ENCODE measurements around the gene ALX4.

Gene ALX4

DNA sequence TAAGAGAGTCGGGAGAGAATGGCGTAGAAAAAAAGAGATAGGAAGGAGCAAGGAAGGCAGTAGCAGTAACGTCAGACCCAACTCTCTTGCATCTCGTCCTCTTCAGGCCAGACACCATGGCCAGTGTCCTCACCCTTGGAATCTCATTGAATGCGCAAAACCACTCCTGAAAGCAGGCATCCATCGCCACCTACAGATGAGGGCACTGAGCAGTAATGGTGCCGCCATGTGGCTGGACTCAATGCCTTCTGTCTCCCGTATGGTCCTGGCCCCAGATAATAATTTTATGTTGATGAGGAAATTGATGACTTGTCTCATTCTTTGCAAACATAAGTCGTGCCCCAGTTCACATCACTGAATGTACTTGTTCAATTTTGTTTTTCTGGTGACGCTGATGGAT lies 17.8 kb upstream of the ALX4 start:
- H3K27me3 Mint-ChIP-seq, result peaks cover 67% of the 10 kb centered on the region
- no peak overlapping the region for H3K4me3 Mint-ChIP-seq
- no peaks in the 10 kb centered on the region for H3K4me1 Mint-ChIP-seq (ENCODE audit: low read depth)
- H3K9me3 Mint-ChIP-seq, result no peaks in the 10 kb centered on the region
- no peaks in the 10 kb centered on the region for H3K36me3 Mint-ChIP-seq (ENCODE audit: low read depth)
- no peak overlapping the region for H3K27ac Mint-ChIP-seq

DNA sequence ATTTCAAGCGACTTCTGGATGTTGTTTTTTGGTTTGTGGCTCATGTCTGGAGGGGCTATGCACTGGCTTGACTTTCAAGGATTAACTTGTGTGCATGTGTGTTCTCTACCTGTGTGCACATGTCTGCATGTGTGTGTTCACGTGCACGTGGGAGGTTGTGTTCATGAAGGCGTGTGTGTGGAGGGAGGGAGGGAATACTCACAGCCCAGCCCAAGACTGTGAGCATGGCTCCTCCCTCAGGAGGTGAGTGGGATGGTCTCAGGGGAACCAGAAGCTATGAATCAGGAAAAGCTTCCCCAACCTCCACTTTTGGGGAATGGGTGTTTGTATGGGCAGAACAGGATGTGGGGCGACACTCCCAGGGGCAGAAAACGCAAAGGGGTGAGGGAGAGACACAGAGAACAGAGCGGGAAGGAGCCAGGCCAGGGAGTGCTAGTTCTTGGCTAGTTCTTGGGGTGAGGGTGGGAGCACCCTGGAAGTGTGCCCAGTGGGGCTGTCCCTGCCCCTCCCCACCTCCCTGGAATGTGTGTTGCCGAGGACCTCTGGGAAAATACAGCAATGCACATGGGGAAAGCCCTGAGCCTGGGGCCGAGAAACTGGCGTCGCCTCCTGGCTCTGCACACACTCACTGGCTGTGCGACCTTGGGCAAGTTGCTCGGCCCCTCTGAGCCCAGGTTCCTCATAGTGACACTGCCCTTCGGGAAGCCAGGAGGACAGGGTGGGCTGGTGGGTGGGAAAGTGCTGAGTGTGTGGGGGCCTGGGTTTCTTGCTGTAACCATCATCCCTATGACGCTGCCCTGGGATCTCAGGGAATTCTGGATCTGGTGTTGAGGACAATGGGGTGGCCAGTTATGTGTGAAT lies 16.9 kb upstream of the ALX4 start:
- Mint-ChIP-seq H3K4me1 (ENCODE audit: low read depth) (no peaks in the 10 kb centered on the region), H3K4me3 (no peak overlapping the region), H3K36me3 (ENCODE audit: low read depth) (no peaks in the 10 kb centered on the region), H3K27me3 (peaks cover 74% of the 10 kb centered on the region), H3K27ac (no peak overlapping the region), H3K9me3 (no peaks in the 10 kb centered on the region)

DNA sequence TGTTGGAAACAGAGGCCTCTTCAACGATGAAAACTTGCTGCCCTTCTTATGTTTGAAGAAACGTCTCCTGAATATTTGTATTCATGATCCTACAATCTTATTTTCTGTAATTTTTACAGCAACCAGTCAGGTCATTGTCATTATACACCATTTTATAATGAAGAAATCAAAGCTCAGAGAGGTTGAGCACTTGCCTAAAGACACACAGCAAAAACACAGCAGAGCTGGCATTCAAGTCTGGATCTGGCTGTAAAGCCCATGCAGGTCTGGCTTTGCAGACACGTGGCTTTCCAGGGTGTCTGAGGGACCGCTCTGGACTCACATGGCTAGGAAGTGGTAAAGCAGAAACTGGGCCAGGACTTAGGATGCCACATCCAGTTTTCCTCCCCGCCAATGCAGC lies 15.8 kb upstream of the ALX4 start:
- Mint-ChIP-seq H3K27me3 (peaks cover 82% of the 10 kb centered on the region), H3K4me3 (no peak overlapping the region), H3K4me1 (ENCODE audit: low read depth) (no peaks in the 10 kb centered on the region), H3K9me3 (no peaks in the 10 kb centered on the region), H3K27ac (no peak overlapping the region), H3K36me3 (ENCODE audit: low read depth) (no peaks in the 10 kb centered on the region)

DNA sequence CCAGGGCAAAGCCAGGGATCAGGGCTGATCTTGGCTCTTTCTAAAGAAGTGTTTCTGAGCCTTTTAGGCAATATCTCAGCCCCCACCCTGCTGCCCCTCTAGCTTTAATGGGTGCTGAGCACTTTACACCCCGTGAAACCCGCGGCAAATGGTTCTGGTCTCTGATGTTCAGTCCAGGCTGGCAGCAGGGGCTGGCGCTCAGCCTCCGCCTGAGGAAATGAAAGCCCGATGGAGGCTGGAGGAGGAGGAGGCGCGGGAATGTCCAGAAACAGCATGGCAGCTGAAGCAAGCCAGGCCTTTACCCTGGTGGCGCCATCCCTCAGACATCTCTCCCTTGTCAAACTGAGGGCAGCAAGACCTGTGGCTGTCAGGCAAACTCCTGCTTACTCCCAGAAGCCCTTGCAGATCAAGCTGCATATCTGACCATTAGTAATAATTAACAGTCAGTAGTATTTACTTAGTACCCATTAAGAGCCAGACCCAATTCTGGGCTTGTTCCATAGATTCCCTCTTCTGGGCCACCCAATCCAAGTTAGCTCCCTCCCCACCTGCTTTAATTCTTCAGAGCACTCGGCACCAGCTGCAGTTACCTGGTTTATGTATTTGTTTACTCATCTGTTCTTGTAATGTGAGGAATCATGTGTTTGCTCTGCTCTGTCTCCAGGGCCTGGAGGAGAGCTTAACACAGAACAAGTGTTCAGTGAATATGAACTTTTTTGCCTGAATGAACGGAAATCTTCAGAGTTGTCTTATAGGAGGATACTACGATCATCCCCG lies 15.0 kb upstream of the ALX4 start:
- Mint-ChIP-seq H3K4me1 (ENCODE audit: low read depth) (peaks cover 5% of the 10 kb centered on the region), H3K27ac (no peak overlapping the region), H3K27me3 (peaks cover 86% of the 10 kb centered on the region), H3K4me3 (no peak overlapping the region), H3K9me3 (no peaks in the 10 kb centered on the region), H3K36me3 (ENCODE audit: low read depth) (no peaks in the 10 kb centered on the region)

DNA sequence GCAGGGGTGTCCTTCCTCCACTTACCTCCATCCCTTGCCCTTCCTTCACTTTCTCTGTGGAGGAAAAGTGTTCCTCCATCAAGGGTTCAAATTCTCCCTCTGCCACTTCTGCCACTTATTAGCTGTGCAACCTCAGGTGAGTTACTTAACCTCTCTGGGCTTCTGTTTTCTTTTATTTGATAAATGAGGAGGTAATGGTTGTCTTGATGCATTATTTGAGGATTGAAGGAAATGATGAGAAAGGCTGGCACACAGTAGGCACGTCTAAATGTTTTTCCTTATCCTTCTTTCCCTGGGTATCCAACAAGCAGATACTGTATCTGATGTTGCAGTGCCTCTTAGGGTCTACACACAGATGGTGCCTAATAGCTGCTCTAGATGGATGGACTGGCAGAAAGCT lies 14.3 kb upstream of the ALX4 start:
- Mint-ChIP-seq H3K27me3 (peaks cover 88% of the 10 kb centered on the region), H3K36me3 (ENCODE audit: low read depth) (no peaks in the 10 kb centered on the region), H3K4me1 (ENCODE audit: low read depth) (peaks cover 5% of the 10 kb centered on the region), H3K4me3 (no peak overlapping the region), H3K27ac (no peak overlapping the region), H3K9me3 (no peaks in the 10 kb centered on the region)

DNA sequence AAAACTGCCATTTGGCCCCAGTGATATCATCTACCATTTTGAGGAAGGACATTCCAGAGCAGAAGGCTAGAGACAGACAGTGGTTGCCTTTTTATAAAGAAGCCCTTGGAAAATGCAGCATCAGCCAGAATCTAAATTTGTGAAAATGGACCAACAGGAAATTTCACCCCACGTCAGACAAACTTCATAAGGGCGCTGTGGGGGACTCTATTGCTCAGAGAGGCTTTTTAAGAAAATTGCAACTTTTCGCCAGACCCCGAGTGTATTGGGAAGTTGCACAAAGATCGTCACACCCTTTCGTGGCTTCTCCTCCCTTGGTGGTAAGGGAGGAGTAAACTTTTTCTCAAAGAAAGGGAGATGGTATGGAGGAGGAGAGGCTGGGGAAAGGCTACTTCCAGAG lies 12.3 kb upstream of the ALX4 start:
- Mint-ChIP-seq H3K9me3 (no peaks in the 10 kb centered on the region), H3K4me1 (ENCODE audit: low read depth) (peaks cover 5% of the 10 kb centered on the region), H3K27me3 (peaks cover 89% of the 10 kb centered on the region), H3K4me3 (no peak overlapping the region), H3K36me3 (ENCODE audit: low read depth) (no peaks in the 10 kb centered on the region), H3K27ac (no peak overlapping the region)

DNA sequence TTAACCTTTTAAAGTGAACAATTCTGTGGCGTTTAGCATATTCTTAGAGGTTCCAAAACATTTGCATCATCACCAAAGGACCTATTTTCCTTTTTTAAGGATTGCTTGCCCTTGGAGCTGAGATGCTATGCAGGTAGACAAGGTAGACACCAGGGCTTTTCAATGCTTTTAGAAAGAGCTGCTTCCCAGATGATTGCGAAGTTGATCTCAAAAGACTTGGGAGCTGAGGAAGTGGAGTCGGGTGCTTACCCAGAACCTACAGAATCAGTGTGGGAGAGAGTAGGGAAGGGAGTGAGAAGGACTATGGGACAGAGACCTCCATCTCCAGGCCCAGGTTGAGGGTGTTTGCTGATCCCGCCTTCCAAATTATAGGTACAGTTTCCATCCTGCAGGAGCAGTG lies 11.1 kb upstream of the ALX4 start:
- H3K27ac Mint-ChIP-seq, result no peak overlapping the region

DNA sequence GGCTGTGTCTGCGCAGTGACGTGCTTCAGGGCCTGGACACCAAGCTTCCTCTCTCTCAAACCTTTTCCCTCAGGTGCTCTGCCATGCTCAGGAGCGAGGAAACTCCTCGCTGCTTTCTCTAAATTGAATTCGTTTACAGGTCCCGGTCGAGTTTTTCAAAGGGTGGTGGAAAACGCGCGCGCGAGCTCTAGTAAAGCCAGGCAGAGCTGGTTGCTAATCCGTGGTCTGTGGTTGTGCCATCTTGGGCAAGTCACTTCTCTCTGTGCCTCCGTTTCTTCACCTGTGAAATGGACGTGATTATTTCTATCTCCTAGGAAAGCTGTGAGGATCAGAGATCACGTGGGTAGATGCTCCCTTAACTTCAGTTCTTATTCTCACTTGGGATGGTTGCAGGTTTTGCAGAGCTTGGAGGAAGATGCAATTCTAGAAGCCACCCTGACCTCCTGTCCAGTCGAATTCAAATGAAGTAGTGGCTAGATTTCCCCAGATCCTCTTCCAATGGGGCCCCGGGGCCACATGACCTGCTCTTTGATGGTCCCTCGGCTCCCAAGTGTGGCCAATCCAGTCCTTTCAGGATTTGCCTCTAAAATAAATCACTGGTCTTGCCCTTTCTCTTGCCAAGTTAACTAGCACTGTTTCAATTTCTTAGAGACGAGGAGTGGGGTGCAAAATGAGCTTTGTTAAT lies 10.5 kb upstream of the ALX4 start:
- Mint-ChIP-seq H3K36me3 (ENCODE audit: low read depth) (no peaks in the 10 kb centered on the region), H3K9me3 (no peaks in the 10 kb centered on the region), H3K27me3 (peaks cover 87% of the 10 kb centered on the region), H3K4me3 (no peak overlapping the region), H3K27ac (no peak overlapping the region), H3K4me1 (ENCODE audit: low read depth) (peaks cover 8% of the 10 kb centered on the region)

More for the DNA sequence above, 11.1 kb upstream of the ALX4 start:
- H3K9me3 Mint-ChIP-seq, result no peaks in the 10 kb centered on the region
- no peak overlapping the region for H3K4me3 Mint-ChIP-seq
- H3K4me1 Mint-ChIP-seq (ENCODE audit: low read depth), result peaks cover 8% of the 10 kb centered on the region
- no peaks in the 10 kb centered on the region for H3K36me3 Mint-ChIP-seq (ENCODE audit: low read depth)
- peaks cover 89% of the 10 kb centered on the region for H3K27me3 Mint-ChIP-seq

DNA sequence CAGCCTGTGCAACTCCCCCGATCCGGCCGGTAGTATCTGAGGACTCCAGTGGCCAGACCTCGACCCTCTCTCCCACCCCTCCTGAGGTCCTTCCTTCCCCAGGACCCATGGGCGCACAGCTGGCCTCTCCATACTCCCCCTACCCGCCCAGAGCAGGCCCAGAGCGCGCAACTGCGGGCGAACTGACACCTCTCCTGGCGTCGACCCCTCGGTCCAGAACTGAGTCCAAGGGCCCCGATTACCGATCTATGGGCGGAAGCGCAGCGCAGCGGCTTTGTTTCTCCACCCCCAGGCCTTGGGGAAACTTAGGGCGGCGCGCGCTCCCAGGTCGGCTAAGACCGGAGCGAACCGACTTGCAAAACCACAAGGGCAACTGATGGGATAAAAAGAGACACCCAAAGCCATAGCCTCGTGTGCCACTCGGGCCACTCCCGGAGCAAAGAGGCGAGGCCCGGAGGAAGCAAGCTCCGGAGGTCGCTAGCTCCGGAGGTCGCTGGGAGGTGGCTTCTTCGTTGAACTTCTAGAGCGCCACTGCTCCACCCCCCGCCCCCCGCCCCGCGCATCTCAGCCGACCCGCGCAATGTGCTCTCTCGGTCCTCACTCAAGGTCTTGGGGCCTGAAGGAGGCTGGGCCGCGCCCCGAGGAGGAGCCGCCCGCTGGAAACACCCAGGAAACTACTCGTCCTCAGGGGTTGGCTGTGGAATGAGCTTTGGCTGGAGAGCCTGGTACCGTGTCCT lies 9.8 kb upstream of the ALX4 start:
- Mint-ChIP-seq H3K27ac (no peak overlapping the region), H3K9me3 (no peaks in the 10 kb centered on the region), H3K27me3 (peaks cover 88% of the 10 kb centered on the region), H3K4me1 (ENCODE audit: low read depth) (peaks cover 8% of the 10 kb centered on the region), H3K36me3 (ENCODE audit: low read depth) (no peaks in the 10 kb centered on the region), H3K4me3 (no peak overlapping the region)

DNA sequence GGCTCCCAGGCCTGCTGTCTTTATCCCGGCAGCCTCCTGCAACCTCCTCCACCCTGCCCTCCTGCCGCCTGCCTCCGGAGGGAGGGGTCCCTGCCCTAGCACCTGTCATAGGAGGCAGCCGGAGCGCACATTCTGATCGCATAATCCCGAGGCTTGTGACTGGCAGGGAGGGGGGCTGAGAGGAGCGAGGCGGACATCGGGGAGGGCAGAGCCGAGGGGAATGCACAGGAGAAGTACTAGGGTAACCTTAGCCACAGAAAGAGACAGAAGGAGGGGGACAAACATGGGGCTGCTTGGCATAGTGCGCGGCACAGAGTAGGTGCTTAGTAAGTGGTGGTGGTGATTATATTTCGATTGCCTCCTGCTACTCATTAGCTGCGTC lies 9.2 kb upstream of the ALX4 start:
- H3K27ac Mint-ChIP-seq, result no peak overlapping the region
- no peaks in the 10 kb centered on the region for H3K36me3 Mint-ChIP-seq (ENCODE audit: low read depth)
- H3K9me3 Mint-ChIP-seq, result no peaks in the 10 kb centered on the region
- H3K4me3 Mint-ChIP-seq, result no peak overlapping the region
- peaks cover 8% of the 10 kb centered on the region for H3K4me1 Mint-ChIP-seq (ENCODE audit: low read depth)
- peaks cover 90% of the 10 kb centered on the region for H3K27me3 Mint-ChIP-seq

DNA sequence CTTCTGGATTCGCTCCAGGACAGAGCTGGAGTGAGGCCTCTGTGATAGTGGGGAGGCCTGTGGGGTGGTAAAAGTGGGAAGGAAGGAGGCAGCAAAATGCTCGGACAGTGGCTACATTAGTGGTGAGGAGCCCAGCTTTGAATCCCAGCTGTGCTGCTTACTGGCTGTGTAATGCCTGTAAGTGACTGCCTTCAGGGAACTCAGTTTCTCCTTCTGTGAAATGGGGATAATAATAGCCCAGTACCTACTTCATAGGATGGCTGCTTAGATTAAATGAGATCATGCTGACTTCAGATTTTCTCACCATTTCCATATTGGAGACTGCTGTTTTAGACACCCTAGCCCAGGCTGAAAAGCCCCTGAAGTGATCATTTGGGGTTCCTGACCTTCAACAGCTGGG lies 8.4 kb upstream of the ALX4 start:
- H3K4me1 Mint-ChIP-seq (ENCODE audit: low read depth), result peaks cover 8% of the 10 kb centered on the region
- no peaks in the 10 kb centered on the region for H3K36me3 Mint-ChIP-seq (ENCODE audit: low read depth)
- no peak overlapping the region for H3K27ac Mint-ChIP-seq
- H3K4me3 Mint-ChIP-seq, result no peak overlapping the region
- H3K27me3 Mint-ChIP-seq, result peaks cover 90% of the 10 kb centered on the region
- no peaks in the 10 kb centered on the region for H3K9me3 Mint-ChIP-seq

DNA sequence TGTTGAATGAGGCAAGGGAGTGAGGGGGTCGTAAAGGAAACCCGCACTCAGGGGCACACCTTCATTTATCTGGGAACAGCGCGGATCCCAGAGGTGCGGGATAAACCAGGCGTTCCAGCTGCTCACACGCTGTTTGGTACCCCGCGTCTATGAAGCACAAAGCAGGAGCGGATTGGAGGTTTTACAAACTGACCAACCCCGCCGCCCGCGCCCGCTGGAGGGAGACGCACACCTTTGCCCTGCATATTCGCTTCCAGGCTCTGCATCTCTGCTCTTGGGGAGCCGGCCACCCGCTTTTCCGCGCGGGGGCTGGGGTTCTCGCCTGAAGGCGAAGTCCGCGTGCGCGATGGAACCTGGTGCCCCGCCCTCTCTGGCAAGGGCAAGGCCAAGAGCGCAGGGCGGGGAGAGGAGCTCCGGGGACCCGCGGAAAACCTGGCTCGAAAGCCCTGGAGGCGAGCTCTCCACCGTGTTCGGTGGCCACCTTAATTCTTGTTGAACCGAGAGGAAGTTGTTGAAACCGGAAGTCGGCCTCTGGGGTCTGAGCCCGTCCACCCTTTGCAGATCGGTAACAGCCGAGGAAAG lies 6.8 kb upstream of the ALX4 start:
- Mint-ChIP-seq H3K9me3 (no peaks in the 10 kb centered on the region), H3K27ac (no peak overlapping the region), H3K4me3 (peak overlapping the region; percentile 43), H3K36me3 (ENCODE audit: low read depth) (no peaks in the 10 kb centered on the region), H3K27me3 (peaks cover 92% of the 10 kb centered on the region), H3K4me1 (ENCODE audit: low read depth) (peaks cover 8% of the 10 kb centered on the region)

DNA sequence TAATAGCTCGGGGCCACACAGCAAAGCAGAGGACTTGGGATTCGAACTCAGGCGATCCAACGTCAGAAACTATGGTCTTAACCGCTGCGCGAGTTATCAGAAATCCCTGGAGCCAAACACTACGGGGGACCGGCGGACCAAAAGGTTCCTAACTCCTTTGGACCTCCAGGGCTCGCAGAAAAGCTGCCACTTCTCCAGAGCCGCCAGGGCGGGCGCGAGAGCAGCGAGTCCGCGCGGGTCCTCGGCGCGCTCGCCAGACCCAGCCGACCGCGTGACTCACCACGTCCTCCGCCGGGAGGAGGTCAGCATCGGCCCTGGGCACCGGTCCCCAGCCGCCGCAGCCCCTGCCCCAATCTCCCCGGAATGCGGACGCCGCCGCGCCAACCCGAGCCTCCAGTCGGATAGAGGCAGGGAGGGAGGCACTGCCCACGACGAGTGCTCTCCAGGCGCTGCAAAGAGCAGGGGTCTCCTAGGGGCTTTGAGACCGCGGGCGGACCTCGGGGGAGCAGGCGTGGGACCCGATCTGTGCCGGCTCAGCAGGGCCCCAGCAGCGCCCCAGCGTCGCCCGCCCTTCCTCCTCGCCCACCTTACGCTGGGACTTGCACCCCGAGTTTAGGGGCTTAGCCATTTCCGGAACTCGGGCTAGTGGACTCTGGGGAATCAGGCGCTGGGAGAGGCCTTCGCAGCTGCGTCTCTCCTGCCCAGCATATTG lies 6.2 kb upstream of the ALX4 start:
- Mint-ChIP-seq H3K36me3 (ENCODE audit: low read depth) (no peaks in the 10 kb centered on the region), H3K27ac (no peak overlapping the region), H3K4me3 (no peak overlapping the region), H3K4me1 (ENCODE audit: low read depth) (peaks cover 8% of the 10 kb centered on the region), H3K27me3 (peaks cover 92% of the 10 kb centered on the region), H3K9me3 (no peaks in the 10 kb centered on the region)

DNA sequence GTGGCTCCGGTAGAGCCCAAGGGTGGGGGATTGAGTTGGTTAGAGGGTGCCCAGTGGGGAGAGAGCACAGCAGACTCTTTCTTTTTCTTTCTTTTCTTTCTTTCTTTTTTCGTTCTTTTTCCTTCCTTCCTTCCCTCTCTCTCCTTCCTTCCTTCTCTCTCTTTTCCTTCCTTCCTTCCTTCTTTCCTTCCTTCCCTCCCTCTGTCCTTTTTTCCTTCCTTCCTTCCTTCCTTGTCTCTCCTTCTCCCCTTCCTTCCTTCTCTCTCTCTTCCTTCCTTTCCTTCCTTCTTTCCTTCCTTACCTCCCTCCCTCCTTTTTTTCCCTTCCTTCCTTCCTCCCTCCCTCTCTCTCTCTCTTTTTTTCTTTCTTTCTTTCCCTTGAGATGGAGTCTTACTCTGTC lies 4.8 kb upstream of the ALX4 start:
- Mint-ChIP-seq H3K27ac (no peak overlapping the region), H3K27me3 (peaks cover 89% of the 10 kb centered on the region), H3K4me1 (ENCODE audit: low read depth) (peaks cover 3% of the 10 kb centered on the region), H3K4me3 (no peak overlapping the region), H3K9me3 (no peaks in the 10 kb centered on the region), H3K36me3 (ENCODE audit: low read depth) (no peaks in the 10 kb centered on the region)
